Tibial nerve (tissue), 4 donors: ENCODE measurements around the gene SIPA1L3.

Experiments used
- EP300 ChIP-seq, 2 donors: sonication (generic); formaldehyde crosslinking; IDR thresholded peaks; one replicate each; pipeline ENCODE4 v1.6.1; 2017; ENCODE audit warnings: antibody characterized with exemption in 2 of 2, mild to moderate bottlenecking in 1 of 2
- POLR2A ChIP-seq, 2 donors: fragments of 450-650 bp; IDR thresholded peaks; one replicate each; pipeline ENCODE4 v1.6.1; 2017; ENCODE audit warnings: antibody characterized with exemption in 2 of 2, mild to moderate bottlenecking in 2 of 2, moderate library complexity in 2 of 2
- TF ChIP-seq, protein P1 (sequence below), 5 experiments: fragments of 200-600 bp in 3 of 5; fragments of 450-650 bp in 2 of 5; sonication (generic) in 3 of 5; IDR thresholded peaks; one replicate each; pipeline ENCODE4 v1.5.1; 2016 to 2019; ENCODE audit warnings: antibody characterized with exemption in 5 of 5, mild to moderate bottlenecking in 3 of 5, moderate library complexity in 2 of 5

DNA sequence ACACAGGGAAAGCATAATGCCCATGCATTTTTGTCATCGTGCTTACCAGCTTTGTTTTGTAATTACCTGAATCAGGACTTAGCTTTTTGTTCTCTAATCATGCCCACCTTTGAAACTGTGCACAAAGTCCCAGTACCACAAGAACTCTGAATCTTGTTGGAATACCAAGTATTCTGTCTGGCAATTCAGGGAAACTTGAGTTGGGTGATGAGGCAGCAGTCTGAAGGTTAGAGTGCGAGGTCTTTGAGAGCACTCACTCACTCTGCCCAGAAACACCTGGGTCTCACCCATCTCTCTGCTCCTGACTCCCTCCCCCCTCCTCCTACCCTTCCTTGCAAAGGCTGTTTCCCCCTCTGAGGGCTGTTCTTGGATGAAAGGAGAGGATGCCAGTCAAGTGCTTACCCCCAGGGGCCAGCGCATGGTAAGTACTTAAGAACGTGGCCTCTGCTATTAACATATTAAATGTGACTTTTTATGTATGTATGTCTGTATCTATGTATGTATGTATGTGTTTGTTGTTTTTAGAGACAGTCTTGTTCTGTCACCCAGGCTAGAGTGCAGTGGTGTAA is 22.4 kb downstream of the SIPA1L3 start:
- TF ChIP-seq, protein P1, sequence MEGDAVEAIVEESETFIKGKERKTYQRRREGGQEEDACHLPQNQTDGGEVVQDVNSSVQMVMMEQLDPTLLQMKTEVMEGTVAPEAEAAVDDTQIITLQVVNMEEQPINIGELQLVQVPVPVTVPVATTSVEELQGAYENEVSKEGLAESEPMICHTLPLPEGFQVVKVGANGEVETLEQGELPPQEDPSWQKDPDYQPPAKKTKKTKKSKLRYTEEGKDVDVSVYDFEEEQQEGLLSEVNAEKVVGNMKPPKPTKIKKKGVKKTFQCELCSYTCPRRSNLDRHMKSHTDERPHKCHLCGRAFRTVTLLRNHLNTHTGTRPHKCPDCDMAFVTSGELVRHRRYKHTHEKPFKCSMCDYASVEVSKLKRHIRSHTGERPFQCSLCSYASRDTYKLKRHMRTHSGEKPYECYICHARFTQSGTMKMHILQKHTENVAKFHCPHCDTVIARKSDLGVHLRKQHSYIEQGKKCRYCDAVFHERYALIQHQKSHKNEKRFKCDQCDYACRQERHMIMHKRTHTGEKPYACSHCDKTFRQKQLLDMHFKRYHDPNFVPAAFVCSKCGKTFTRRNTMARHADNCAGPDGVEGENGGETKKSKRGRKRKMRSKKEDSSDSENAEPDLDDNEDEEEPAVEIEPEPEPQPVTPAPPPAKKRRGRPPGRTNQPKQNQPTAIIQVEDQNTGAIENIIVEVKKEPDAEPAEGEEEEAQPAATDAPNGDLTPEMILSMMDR (IDR thresholded peaks at IDR 0.05), result no peak
- no peak for TF ChIP-seq EP300 (IDR thresholded peaks at IDR 0.05)
- no peak for TF ChIP-seq POLR2A (IDR thresholded peaks at IDR 0.05)
